ENCODE results near the gene LCE1C.

- TF ChIP-seq CTCF (IDR thresholded peaks at IDR 0.05 in 8 of 11, conservative IDR thresholded peaks at IDR 0.05 in 3 of 11) = no peak
- no peak for TF ChIP-seq POLR2A (IDR thresholded peaks at IDR 0.05)
- no peak for TF ChIP-seq POLR2AphosphoS5 (IDR thresholded peaks at IDR 0.05)
Observed at GRCh38 chr1:152817309-152817708, 10.9 kb upstream of the LCE1C start.

All from spleen (tissue), 7 donors.